ENCODE data around the gene PAK1. TPM values are rescaled to one million over a fixed set of nuclear protein-coding genes. Genes with fewer than 3 reads are reported as not detected.

The PAK1 gene
- total RNA-seq, 2 donors from 2014 or later = 104 to 123 TPM

GRCh38 chr11:77400775-77401449 is 73.0 kb downstream of the PAK1 start:
- Histone ChIP-seq H3K4me1 (peaks cover 11% of the 10 kb centered on the region), H3K9me3 (no peaks in the 10 kb centered on the region), H3K27ac (no peak overlapping the region), H3K27me3 (no peaks in the 10 kb centered on the region), H3K36me3 (no peaks in the 10 kb centered on the region), H3K4me3 (no peak overlapping the region), H3K9ac (ENCODE audit: low read depth in 2 of 2, low read length in 2 of 2) (no peak overlapping the region)
- DNase-seq = no peak
- TF ChIP-seq, protein P1, sequence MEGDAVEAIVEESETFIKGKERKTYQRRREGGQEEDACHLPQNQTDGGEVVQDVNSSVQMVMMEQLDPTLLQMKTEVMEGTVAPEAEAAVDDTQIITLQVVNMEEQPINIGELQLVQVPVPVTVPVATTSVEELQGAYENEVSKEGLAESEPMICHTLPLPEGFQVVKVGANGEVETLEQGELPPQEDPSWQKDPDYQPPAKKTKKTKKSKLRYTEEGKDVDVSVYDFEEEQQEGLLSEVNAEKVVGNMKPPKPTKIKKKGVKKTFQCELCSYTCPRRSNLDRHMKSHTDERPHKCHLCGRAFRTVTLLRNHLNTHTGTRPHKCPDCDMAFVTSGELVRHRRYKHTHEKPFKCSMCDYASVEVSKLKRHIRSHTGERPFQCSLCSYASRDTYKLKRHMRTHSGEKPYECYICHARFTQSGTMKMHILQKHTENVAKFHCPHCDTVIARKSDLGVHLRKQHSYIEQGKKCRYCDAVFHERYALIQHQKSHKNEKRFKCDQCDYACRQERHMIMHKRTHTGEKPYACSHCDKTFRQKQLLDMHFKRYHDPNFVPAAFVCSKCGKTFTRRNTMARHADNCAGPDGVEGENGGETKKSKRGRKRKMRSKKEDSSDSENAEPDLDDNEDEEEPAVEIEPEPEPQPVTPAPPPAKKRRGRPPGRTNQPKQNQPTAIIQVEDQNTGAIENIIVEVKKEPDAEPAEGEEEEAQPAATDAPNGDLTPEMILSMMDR (IDR thresholded peaks at IDR 0.05) = no peak
- intact Hi-C loops (cut with DNase I) = no loop called here

- H3K9me3 ChIP-seq = no peaks in the 10 kb centered on the region
- intact Hi-C loops (cut with DNase I) = no loop called here
- TF ChIP-seq, protein P1 (IDR thresholded peaks at IDR 0.05) = no peak
Observed at GRCh38 chr11:77400271-77400670, 73.6 kb downstream of the PAK1 start.

DNA sequence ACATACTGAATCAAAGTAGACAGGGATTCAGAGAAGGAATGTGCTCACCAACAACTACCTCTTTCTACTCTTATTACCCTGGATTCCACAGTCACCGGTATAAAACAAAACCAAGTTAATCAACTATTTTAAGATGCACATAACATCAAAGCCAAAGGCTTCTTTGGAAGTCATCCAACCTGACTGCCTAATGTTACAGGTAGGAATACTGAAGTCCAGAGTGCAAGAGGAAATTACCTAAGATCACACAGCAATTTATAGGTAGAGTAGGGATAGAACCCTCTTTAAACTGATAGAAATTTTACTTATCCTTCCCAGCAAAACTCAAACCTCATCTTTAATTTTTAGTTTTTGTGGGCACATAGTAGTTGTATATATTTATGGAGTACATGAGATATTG is 76.3 kb downstream of the PAK1 start:
- Histone ChIP-seq H3K9ac (ENCODE audit: low read depth in 2 of 2, low read length in 2 of 2) (peak overlapping the region in 1 of 2 donors; percentile 23), H3K27me3 (no peaks in the 10 kb centered on the region), H3K9me3 (no peaks in the 10 kb centered on the region), H3K36me3 (no peaks in the 10 kb centered on the region), H3K4me3 (no peak overlapping the region), H3K27ac (no peak overlapping the region), H3K4me1 (peaks cover 9% of the 10 kb centered on the region)
- intact Hi-C loops (cut with DNase I) = no loop called here
- no peak for DNase-seq
- TF ChIP-seq, protein P1 (IDR thresholded peaks at IDR 0.05) = no peak

More at GRCh38 chr11:77400271-77400670, 73.6 kb downstream of the PAK1 start:
- Histone ChIP-seq H3K4me1 (peaks cover 11% of the 10 kb centered on the region), H3K4me3 (no peak overlapping the region), H3K27ac (no peak overlapping the region), H3K36me3 (no peaks in the 10 kb centered on the region), H3K9ac (ENCODE audit: low read depth in 2 of 2, low read length in 2 of 2) (no peak overlapping the region), H3K27me3 (no peaks in the 10 kb centered on the region)
- DNase-seq = no peak

DNA sequence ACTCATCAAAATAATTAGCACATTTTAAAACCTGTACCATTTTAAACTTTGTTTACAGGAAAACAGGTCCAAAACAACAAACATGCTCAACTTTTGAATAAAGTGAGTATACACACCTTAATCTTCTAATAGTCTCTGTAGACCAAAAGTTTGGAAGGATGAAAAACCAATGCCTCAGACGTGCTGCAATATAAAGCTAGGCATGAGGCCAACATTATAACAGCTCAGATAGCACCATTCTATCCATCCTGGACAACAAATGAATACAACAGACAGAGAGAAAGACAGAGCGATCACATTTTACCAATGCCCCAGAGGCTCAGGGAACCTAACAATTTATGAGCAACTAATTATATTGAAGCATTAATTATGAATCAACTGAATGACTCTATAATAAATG is 77.0 kb downstream of the PAK1 start:
- Histone ChIP-seq H3K27ac (no peak overlapping the region), H3K36me3 (no peaks in the 10 kb centered on the region), H3K27me3 (no peaks in the 10 kb centered on the region), H3K4me1 (peaks cover 12% of the 10 kb centered on the region), H3K4me3 (no peak overlapping the region), H3K9ac (ENCODE audit: low read depth in 2 of 2, low read length in 2 of 2) (no peak overlapping the region), H3K9me3 (no peaks in the 10 kb centered on the region)
- DNase-seq = no peak
- intact Hi-C loops (cut with DNase I) = no loop called here
- TF ChIP-seq, protein P1 (IDR thresholded peaks at IDR 0.05) = no peak

DNA sequence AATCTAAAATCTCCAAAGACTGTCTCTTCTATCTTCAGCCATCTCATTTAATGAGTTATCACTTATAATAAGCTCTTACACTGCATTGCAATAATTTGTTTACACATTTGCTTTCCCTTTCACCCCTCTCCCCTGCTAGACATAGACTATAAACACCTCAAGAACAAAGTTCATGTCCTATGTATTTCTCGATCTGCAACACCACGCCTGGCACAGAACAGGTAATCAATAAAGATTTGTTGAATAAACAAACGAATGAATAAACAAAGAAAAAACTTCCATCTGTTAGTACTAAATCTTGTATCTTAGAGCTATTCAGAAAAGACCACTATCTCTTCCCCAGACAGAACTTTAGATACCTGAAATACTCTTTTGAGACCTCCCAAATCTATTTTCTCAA is 77.6 kb downstream of the PAK1 start:
- Histone ChIP-seq H3K27ac (no peak overlapping the region), H3K4me1 (peaks cover 12% of the 10 kb centered on the region), H3K9me3 (no peaks in the 10 kb centered on the region), H3K27me3 (no peaks in the 10 kb centered on the region), H3K4me3 (no peak overlapping the region), H3K9ac (ENCODE audit: low read depth in 2 of 2, low read length in 2 of 2) (no peak overlapping the region), H3K36me3 (no peaks in the 10 kb centered on the region)
- intact Hi-C loops (cut with DNase I) = no loop called here
- no peak for DNase-seq
- TF ChIP-seq, protein P1 (IDR thresholded peaks at IDR 0.05) = no peak
